Glomerular visceral epithelial cell (primary cell): ENCODE results near the gene MSX2.
A peak's percentile ranks its signal among the peaks of the same experiment; 100 is the strongest.

ENCODE experiments used
- DNase-seq: peaks from one replicate; pipeline ENCODE4 v3.0.0-alpha.2; 2016; ENCODE audit errors: extremely low spot score

MSX2 gene

GRCh38 chr5:174724484-174725260 is at the start of gene MSX2:
MSX2 (plus strand) TSS chr5:174724582; CDS start chr5:174724660, 78 bp downstream.
- peak; percentile 60 for DNase-seq

GRCh38 chr5:174675110-174675509 is 49.3 kb upstream of the MSX2 start:
- DNase-seq = no peak

- no peak for DNase-seq
Measured at GRCh38 chr5:174675916-174676315, 48.5 kb upstream of the MSX2 start.

- DNase-seq = no peak
Measured at GRCh38 chr5:174678107-174678506, 46.3 kb upstream of the MSX2 start.

DNA sequence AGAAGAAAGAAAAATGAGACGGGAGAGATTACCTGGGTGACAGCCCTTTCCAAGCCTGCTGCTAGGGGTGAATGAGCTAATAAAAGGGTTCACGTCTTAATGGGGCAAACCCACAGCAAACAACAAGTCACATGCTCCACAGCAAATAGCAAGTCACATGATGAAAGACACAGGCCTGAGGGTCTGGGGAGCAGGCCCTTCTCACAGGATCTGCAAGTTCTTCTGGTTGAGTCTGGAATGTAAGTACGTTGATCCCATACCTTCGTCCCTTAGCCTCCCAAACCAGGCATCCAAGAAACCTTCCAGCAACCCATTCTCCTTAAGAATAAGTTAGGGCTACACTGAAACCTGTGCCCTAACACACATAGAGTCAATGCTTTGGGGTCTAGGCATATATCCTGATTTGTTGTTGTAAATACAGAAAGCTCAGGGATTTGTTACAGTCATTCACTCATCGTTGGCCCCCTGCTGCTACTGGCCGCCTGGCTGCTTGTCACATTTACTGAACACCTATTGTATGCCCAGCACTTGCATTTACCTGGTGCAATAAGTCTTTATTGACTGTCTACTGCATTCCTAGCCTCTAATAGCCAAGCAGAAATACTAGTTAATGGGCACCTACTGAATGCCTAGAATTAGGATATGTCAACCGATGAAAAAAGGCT is 43.3 kb upstream of the MSX2 start:
- DNase-seq = no peak

DNA sequence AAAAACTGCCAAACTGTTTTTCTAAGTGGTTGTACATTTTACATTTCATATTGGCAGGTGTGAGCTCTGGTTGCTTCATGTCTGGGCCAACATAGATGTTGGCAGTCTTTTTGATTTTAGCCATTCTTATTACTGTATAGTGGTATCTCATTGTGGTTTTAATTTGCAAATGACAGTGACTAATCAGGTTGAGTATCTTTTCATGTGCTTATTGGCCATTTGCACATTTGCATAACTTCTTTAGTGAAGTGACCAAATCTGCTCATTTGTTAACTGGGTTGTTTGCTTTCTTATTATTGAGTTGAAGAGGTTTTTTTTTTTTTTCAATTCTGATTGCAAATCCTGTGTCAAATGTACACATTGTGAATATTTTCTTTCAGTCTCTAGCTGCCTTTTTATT is 36.9 kb upstream of the MSX2 start:
- no peak for DNase-seq

- no peak for DNase-seq
Measured at GRCh38 chr5:174688441-174689354, 35.7 kb upstream of the MSX2 start.

- no peak for DNase-seq
Measured at GRCh38 chr5:174690271-174690670, 34.1 kb upstream of the MSX2 start.

DNA sequence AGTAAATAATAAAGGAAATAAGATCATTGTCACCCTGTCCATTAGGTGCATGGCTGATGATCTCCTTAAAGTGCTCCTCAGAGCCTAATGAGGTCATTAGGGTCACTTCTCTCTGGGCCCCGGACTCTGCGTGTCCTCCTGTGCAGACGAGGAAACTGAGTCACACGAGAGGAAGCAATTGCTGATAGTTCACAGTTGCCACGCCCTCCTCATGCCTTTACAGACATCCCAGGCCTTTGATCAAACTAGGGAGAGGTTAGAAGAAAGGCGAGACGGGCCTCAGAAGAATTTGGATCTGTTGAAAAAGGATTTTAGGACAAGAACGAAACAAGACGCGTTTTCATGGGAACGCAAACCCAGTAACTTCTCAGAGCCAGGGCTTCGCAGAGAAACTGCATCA is 32.0 kb upstream of the MSX2 start:
- no peak for DNase-seq

- DNase-seq = no peak
Measured at GRCh38 chr5:174692982-174693422, 31.4 kb upstream of the MSX2 start.

DNA sequence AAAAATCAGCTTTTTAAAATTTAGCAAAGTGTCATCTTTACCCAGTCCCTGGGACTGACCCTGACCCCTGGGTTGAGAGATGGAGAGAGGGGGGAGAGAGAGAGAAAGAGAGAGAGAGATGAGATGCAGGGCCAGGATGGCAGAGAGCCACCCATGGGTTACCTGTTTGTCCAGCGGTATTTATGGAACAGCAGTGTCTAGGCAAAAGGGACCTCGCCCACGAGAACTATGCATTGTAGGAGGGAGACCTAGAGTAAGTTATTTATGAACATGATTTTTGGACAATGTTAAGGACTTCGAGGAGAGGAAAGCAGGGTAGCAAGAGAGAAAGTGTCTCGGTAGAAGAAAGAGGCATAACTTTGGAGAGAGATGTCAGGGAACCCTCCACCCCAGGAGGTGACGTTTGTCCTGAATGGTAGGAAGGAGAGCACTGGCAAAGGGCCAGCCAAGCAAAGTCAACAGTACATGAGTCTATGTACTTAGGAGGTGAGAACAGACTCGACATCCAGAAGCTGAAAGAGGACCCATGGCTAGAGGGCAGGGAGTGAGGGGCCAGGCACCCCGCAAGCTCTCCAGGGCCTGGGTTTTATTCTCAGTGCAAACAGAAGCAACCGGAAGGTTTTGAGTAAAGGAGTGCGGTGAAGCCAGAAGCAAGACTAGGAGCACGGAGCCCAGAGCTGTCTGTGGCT is 30.5 kb upstream of the MSX2 start:
- DNase-seq = no peak

DNA sequence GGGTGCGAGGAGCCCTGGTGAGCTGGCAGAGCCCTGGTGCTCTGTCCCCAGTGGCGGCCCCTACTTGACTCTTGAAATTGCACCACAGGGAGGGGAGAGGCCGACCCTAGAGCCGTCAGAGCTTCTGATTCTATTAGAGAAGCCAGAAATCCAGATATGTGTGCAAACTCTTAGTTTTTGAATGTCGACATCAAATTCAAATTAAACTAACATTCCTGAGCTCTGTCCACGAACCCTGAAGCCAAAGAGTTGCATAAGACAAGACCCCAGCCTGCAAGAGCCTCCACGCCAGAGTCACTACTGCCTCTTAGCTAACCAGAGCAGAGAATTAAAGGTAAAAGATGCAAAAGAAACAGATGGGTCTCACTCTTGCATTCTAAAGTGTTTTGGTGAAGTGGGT is 29.8 kb upstream of the MSX2 start:
- no peak for DNase-seq

GRCh38 chr5:174698156-174698555 is 26.2 kb upstream of the MSX2 start:
- DNase-seq = no peak

GRCh38 chr5:174699131-174699530 is 25.3 kb upstream of the MSX2 start:
- no peak for DNase-seq

DNA sequence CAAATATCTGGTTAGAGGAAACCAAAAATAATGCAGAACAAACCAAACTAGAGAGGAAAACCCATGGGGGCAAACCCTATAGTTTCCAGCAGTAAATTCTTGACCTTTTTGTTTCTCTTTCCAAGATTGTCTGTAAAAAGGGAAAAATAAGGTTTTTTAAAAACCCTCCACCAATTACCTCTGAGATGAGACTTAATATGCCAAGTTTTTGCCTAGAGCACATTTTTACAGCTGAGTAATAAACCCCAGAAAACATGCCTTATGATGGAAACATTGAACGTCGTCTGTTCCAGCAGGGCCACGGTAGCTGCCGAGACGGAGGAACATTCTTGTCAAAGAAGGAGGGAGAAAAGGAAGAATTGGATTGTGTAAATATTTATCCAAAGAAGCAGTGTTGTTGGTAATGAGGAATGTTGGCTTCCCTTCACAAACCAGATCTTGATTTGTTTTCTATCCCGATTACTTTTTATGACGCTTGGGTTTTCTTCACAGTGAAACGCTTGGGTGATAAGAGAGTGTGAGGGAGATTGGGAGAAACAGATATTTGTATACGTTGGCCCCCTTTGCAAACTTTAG is 17.3 kb upstream of the MSX2 start:
- DNase-seq = no peak

- DNase-seq = no peak
Measured at GRCh38 chr5:174707671-174708070, 16.7 kb upstream of the MSX2 start.

DNA sequence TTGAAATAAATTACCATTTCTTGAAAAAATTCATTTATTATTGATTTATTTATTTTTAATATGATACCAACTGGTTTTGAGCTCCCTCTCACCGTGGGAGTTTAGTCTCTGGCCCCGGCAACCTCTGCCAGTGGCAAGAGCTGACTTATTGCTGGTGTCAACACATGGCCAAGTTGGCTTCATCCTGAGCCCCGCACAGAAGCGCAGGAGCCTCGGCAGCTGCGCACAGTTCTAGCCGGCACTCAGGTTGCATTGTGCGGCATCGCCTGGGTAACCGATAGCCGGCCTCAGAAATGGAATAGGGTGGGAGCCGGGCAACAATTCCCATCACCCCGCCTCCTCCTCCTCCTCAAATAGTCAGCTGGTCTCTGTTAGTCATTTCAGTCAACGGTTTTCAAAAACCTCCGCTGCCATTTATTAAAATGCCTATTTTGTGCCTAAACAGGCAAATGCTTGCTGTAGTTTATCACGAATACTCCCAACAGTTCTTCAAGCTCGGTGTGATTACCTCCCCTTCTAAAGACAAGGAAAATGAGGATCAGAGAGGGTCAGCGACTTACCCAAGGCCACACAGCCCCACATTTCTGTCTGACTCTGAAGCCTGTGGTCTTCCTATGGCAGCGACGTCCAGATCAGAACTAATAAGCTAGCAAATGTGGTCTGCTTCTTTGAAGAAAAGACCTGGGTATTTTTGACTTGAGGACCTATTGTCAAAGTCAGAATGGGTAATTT is 15.7 kb upstream of the MSX2 start:
- no peak for DNase-seq

DNA sequence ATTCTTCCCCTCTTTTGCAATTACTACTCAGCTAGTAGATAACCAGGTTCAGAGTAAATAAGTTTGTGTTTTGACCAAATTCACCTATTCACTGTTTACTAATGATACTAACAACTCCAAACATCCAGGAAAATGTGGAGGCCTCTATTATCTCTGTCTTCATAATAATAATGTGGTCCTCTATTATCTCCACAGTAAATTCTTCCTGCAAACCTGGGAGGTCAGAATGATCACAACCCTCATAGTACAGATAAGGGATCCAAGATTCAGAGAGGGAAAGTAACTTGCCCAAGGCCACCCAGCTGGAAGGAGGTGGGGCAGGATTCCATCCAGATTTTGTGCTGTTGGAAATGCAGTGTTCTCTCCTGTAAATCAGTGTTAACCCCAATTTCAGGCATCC is 9.6 kb upstream of the MSX2 start:
- no peak for DNase-seq

DNA sequence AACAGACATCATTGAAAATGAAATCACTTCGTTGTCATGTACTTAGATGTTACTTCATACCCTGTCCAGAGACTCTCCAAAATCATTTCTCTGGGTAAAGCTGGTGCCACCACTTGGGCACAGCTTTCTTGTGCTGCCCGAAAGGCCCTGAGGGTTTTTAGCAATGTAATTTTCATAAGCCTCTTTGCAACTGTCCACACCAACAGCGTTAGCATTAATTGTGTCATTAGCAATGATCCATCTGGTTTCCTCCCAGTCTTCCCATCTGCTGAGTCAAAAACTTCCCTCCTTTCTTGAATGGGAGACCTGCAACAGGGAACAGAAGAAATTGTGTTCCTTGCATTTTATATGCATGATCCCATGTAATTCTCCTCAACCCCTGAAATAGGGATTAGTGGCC is 8.6 kb upstream of the MSX2 start:
- no peak for DNase-seq

- DNase-seq = no peak
Measured at GRCh38 chr5:174717826-174718455, 6.4 kb upstream of the MSX2 start.
